ENCODE results near the gene DNAJB8.

DNA sequence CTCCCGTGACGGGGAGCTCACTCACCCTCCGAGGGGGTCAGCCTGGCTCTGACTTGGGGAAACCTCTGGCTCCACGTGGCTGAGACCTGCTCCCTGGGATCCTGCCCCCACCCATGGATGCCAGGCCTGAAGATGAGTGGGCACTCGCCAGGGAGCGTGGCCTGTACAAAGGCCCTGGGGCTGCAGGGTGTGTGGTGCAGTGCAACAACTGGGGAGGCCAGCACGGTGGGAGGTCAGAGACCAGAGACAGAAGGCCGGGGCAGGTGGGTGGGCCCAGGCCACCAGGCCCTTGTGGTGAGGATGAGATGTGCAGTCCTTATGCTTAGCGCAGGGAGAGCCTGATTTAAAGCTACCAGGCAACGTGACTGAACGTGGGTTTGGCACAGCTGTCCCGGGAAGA is 5.0 kb downstream of the DNAJB8 start:
- no peak for TF ChIP-seq POLR2A (IDR thresholded peaks at IDR 0.05; ENCODE audit: extremely low read depth, insufficient read length)
- TF ChIP-seq, protein P1, sequence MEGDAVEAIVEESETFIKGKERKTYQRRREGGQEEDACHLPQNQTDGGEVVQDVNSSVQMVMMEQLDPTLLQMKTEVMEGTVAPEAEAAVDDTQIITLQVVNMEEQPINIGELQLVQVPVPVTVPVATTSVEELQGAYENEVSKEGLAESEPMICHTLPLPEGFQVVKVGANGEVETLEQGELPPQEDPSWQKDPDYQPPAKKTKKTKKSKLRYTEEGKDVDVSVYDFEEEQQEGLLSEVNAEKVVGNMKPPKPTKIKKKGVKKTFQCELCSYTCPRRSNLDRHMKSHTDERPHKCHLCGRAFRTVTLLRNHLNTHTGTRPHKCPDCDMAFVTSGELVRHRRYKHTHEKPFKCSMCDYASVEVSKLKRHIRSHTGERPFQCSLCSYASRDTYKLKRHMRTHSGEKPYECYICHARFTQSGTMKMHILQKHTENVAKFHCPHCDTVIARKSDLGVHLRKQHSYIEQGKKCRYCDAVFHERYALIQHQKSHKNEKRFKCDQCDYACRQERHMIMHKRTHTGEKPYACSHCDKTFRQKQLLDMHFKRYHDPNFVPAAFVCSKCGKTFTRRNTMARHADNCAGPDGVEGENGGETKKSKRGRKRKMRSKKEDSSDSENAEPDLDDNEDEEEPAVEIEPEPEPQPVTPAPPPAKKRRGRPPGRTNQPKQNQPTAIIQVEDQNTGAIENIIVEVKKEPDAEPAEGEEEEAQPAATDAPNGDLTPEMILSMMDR (IDR thresholded peaks at IDR 0.05; ENCODE audit: low read depth, low read length): no peak
- TF ChIP-seq MYC (IDR thresholded peaks at IDR 0.05; ENCODE audit: low read depth, low read length): no peak
- TF ChIP-seq, protein P2, sequence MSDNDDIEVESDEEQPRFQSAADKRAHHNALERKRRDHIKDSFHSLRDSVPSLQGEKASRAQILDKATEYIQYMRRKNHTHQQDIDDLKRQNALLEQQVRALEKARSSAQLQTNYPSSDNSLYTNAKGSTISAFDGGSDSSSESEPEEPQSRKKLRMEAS (IDR thresholded peaks at IDR 0.05; ENCODE audit: low read depth, low read length): no peak

Data from NB4 (cell line).